Natural killer cell treated with Interleukin-12 subunit alpha and Interleukin-12 subunit beta and Interleukin-15 and Interleukin-18, amount 100 ng/mL, for 72 hours (primary cell): ENCODE measurements around the gene TMEM244. TPM values are rescaled to one million over a fixed set of nuclear protein-coding genes. Genes with fewer than 3 reads are reported as not detected.
A peak's percentile ranks its signal among the peaks of the same experiment; 100 is the strongest.
"Not testable (repeated sequence)": the region's sequence is repeated elsewhere in the genome, so short reads cannot be mapped to it uniquely, and the experiment has no call there.

Experiments used
- ATAC-seq, 2 donors: fragments of 150-1000 bp; cut with Tn5 transposase in 1 of 2; sonication (Bioruptor Pico), chemical (Tn5 transposase) in 1 of 2; 2 replicates each; pipeline ENCODE4 v1.10.0; 2021
- DNase-seq: peaks from one replicate; pipeline ENCODE4 v3.0.0; 2022; ENCODE audit warnings: low spot score
- H3K27ac Mint-ChIP-seq, 2 donors: 1 replicate in 1 of 2; 2 replicates in 1 of 2; pipeline ENCODE4 v1.8.0; 2022; ENCODE audit warnings: mixed read lengths in 2 of 2, mild to moderate bottlenecking in 1 of 2, moderate library complexity in 1 of 2
- H3K27me3 Mint-ChIP-seq, 2 donors: 1 replicate in 1 of 2; 2 replicates in 1 of 2; pipeline ENCODE4 v1.8.0; 2022; ENCODE audit warnings: mixed read lengths in 2 of 2
- H3K36me3 Mint-ChIP-seq: one replicate; pipeline ENCODE4 v1.8.0; 2022; ENCODE audit warnings: mixed read lengths
- H3K4me1 Mint-ChIP-seq, 2 donors: 1 replicate in 1 of 2; 2 replicates in 1 of 2; pipeline ENCODE4 v1.8.0; 2022; ENCODE audit warnings: low read depth in 2 of 2, mixed read lengths in 2 of 2, mild to moderate bottlenecking in 1 of 2
- H3K4me3 Mint-ChIP-seq: one replicate; pipeline ENCODE4 v1.8.0; 2022; ENCODE audit warnings: mixed read lengths
- H3K9me3 Mint-ChIP-seq: 2 replicates; pipeline ENCODE4 v1.8.0; 2022; ENCODE audit warnings: mixed read lengths
- total RNA-seq, 2 donors: library from RNA; stranded (reverse); gene quantifications; one replicate each; pipeline ENCODE4 v1.2.3, GENCODE V29; 2022

TMEM244 gene
- total RNA-seq, 2 donors from 2014 or later, result not detected

DNA sequence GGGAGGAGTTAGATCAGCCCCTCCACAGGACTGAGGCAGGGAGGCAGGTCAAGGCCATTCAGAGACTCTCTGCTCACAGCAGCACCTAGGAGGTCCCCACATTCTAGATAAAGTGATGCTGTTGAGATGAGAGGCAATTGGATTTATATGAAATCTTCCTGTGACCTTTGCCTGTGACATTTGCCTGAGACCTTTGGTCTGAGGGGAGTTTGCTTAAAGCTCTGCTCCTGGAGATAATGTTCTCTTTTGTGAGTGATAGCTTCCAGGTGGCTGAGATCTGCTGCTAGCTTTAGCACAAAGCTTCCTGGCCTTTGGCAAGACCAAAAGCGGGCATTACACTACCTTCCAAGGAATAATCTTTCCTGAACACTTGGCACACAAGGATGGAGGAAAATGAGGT, 43.3 kb downstream of the TMEM244 start:
- ATAC-seq (peak in 1 of 2 donors; percentile 40), DNase-seq (no peak)
- Mint-ChIP-seq H3K27ac (no peak overlapping the region), H3K27me3 (peaks cover 13 to 31% of the 10 kb centered on the region in 2 donors), H3K4me1 (no peaks in the 10 kb centered on the region), H3K4me3 (no peak overlapping the region), H3K36me3 (no peaks in the 10 kb centered on the region), H3K9me3 (no peaks in the 10 kb centered on the region)

GRCh38 chr6:129817332-129817731, 43.8 kb downstream of the TMEM244 start:
- Mint-ChIP-seq H3K4me3 (no peak overlapping the region), H3K27ac (no peak overlapping the region), H3K9me3 (no peaks in the 10 kb centered on the region), H3K27me3 (peaks cover 13 to 31% of the 10 kb centered on the region in 2 donors), H3K36me3 (no peaks in the 10 kb centered on the region), H3K4me1 (no peaks in the 10 kb centered on the region)
- ATAC-seq, result no peak
- DNase-seq, result no peak

GRCh38 chr6:129812145-129812777, 48.9 kb downstream of the TMEM244 start:
- Mint-ChIP-seq H3K9me3 (no peaks in the 10 kb centered on the region), H3K4me1 (no peaks in the 10 kb centered on the region), H3K36me3 (peaks cover 5% of the 10 kb centered on the region), H3K27ac (no peak overlapping the region), H3K4me3 (no peak overlapping the region), H3K27me3 (peaks cover 26 to 38% of the 10 kb centered on the region in 2 donors)
- ATAC-seq (no peak), DNase-seq (no peak)

- not testable (repeated sequence) for H3K9me3 Mint-ChIP-seq, H3K36me3 Mint-ChIP-seq, H3K4me1 Mint-ChIP-seq, DNase-seq, H3K27ac Mint-ChIP-seq, ATAC-seq, H3K4me3 Mint-ChIP-seq
- H3K27me3 Mint-ChIP-seq, result peaks cover 39% of the 10 kb centered on the region in 2 donors
These were observed 54.0 kb downstream of the TMEM244 start for GRCh38 chr6:129807141-129807540.

DNA sequence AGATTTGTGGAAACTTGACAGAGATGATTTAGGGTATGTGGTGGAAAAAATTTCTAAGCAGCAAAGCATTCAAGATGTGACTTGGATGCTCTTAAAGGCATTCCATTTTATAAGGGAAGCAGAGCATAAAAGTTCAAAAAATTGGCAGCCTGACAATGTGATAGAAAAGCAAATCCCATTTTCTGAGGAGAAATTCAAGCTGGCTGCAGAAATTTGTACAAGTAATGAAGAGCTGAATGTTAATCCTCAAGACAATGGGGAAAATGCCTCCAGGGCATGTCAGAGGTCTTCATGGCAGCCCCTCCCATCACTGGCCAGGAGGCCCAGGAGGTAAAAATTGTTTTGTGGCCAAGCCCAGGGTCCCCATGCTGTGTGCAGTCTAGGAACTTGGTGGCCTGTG, 58.2 kb downstream of the TMEM244 start:
- H3K27ac Mint-ChIP-seq, H3K4me3 Mint-ChIP-seq, DNase-seq, H3K9me3 Mint-ChIP-seq, ATAC-seq, H3K36me3 Mint-ChIP-seq, H3K4me1 Mint-ChIP-seq: not testable (repeated sequence)
- H3K27me3 Mint-ChIP-seq, result peaks cover 23 to 28% of the 10 kb centered on the region in 2 donors

- Mint-ChIP-seq H3K27me3 (peaks cover 22 to 28% of the 10 kb centered on the region in 2 donors), H3K27ac (no peak overlapping the region), H3K4me1 (no peaks in the 10 kb centered on the region), H3K9me3 (no peaks in the 10 kb centered on the region), H3K4me3 (no peak overlapping the region), H3K36me3 (no peaks in the 10 kb centered on the region)
- DNase-seq (no peak), ATAC-seq (no peak)
These were observed 59.2 kb downstream of the TMEM244 start for GRCh38 chr6:129801909-129802308.

DNA sequence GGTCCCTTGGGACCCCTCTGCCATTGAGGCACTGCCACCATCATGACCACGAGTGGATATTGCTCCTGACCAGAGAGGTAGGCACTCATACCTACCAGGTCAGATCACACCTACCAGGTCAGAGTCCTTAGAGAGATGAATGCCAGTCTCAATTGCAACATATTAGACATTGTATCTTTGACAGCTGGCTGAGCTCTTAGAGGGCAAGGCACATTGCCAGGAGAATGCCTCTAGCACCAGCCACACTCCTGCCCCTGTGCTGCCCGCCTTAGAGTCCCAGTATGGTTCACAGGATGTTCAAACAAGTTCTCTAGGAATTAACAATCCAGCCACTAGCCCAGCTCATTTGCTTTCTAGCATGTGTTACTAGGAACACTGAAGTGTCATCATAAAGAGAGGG, 65.9 kb downstream of the TMEM244 start:
- no peak overlapping the region for H3K4me3 Mint-ChIP-seq
- ATAC-seq (peak in 1 of 2 donors; percentile 36), DNase-seq (no peak)
- peaks cover 3 to 8% of the 10 kb centered on the region in 2 donors for H3K4me1 Mint-ChIP-seq
- H3K27me3 Mint-ChIP-seq, result peaks cover 10 to 21% of the 10 kb centered on the region in 2 donors
- H3K9me3 Mint-ChIP-seq, result no peaks in the 10 kb centered on the region
- no peaks in the 10 kb centered on the region for H3K36me3 Mint-ChIP-seq
- no peak overlapping the region for H3K27ac Mint-ChIP-seq

DNA sequence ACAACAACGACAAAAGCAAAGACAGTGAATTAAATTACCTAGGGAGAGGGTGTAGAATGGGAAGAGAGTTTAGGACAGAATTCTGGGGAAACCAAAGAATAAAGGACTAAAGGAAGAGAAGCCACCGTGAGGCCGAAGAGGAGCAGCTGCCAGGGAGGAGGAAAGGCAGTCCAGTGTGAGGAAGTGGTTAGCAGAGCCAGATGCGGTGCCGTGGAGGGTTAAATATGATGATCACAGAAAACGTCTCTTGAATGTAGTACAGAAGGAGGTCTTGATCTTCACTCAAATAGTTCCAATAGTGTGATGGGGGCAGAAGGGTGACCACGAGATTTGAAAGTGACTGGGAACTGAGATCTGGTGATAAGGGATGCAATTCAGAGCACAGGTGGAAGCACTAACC, 67.7 kb downstream of the TMEM244 start:
- peaks cover 3 to 8% of the 10 kb centered on the region in 2 donors for H3K4me1 Mint-ChIP-seq
- H3K27ac Mint-ChIP-seq, result no peak overlapping the region
- no peaks in the 10 kb centered on the region for H3K9me3 Mint-ChIP-seq
- H3K36me3 Mint-ChIP-seq, result no peaks in the 10 kb centered on the region
- H3K27me3 Mint-ChIP-seq, result peaks cover 10 to 28% of the 10 kb centered on the region in 2 donors
- H3K4me3 Mint-ChIP-seq, result no peak overlapping the region
- DNase-seq (no peak), ATAC-seq (no peak)

DNA sequence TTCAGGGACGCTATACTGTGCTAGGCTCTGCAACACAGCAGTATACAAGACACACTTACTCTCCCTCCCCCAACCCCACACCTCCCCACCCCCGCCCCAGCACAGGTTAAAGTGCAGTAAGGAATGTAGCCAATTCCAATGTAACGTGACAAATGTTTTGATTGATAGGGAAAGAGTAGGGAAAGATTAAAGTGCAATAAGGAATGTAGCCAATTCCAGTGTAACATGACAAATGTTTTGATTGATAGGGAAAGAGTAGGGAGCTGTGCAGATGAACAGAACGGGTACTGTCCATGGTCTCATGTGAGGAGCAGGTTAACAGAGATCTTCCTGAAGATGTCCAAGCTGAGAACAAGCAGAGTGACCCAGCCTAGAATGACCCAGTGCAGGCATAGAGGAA, 69.1 kb downstream of the TMEM244 start:
- Mint-ChIP-seq H3K27ac (no peak overlapping the region), H3K4me1 (peaks cover 3 to 8% of the 10 kb centered on the region in 2 donors), H3K36me3 (no peaks in the 10 kb centered on the region), H3K27me3 (peaks cover 10 to 24% of the 10 kb centered on the region in 2 donors), H3K9me3 (no peaks in the 10 kb centered on the region), H3K4me3 (no peak overlapping the region)
- ATAC-seq (no peak), DNase-seq (no peak)

DNA sequence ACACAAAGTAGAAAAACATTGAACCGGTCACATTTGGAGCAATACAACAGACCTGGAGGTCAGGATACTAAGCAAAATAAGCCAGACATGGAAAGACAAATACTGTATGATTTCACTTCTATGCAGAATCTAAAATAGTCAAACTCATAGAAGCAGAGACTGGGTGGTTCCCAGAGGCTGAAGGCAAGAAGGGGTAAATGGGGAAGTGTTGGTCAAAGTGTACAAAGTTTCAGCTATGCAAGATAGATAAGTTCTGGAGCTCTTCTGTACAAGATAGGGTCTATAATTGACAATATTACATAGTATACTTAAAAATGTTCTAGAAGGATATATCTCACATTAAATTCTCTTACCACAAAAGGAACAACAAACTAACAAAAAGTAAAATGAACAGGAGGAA, 70.3 kb downstream of the TMEM244 start:
- ATAC-seq (no peak), DNase-seq (no peak)
- Mint-ChIP-seq H3K27me3 (peaks cover 10 to 22% of the 10 kb centered on the region in 2 donors), H3K27ac (no peak overlapping the region), H3K4me3 (no peak overlapping the region), H3K9me3 (no peaks in the 10 kb centered on the region), H3K36me3 (no peaks in the 10 kb centered on the region), H3K4me1 (peaks cover 3 to 8% of the 10 kb centered on the region in 2 donors)

DNA sequence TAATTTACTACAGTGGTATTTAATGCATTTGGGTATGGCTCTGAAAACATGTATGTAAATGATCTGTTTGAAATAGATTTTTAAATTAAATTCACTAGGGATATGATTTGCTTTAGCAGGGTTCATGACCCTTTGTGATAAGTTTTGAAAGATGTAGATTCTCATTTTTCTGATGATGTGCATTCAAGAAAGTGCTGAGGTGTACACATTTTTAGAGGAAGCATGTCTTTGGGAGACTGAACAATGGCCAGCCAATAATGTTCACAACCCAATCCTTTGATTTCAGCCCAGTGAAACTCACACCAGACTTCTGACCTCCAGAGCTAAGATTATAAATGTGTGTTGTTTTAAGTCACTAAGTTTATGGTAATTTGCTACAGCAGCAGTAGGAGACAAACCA, 71.1 kb downstream of the TMEM244 start:
- H3K27me3 Mint-ChIP-seq, result peaks cover 11 to 24% of the 10 kb centered on the region in 2 donors
- H3K36me3 Mint-ChIP-seq, result no peaks in the 10 kb centered on the region
- no peaks in the 10 kb centered on the region for H3K9me3 Mint-ChIP-seq
- no peak for ATAC-seq
- no peak for DNase-seq
- no peak overlapping the region for H3K27ac Mint-ChIP-seq
- peaks cover 3 to 8% of the 10 kb centered on the region in 2 donors for H3K4me1 Mint-ChIP-seq
- no peak overlapping the region for H3K4me3 Mint-ChIP-seq

GRCh38 chr6:129787816-129788215, 73.3 kb downstream of the TMEM244 start:
- Mint-ChIP-seq H3K4me3 (no peak overlapping the region), H3K36me3 (no peaks in the 10 kb centered on the region), H3K27me3 (peaks cover 11 to 27% of the 10 kb centered on the region in 2 donors), H3K9me3 (no peaks in the 10 kb centered on the region), H3K4me1 (no peaks in the 10 kb centered on the region), H3K27ac (no peak overlapping the region)
- no peak for DNase-seq
- ATAC-seq, result no peak

DNA sequence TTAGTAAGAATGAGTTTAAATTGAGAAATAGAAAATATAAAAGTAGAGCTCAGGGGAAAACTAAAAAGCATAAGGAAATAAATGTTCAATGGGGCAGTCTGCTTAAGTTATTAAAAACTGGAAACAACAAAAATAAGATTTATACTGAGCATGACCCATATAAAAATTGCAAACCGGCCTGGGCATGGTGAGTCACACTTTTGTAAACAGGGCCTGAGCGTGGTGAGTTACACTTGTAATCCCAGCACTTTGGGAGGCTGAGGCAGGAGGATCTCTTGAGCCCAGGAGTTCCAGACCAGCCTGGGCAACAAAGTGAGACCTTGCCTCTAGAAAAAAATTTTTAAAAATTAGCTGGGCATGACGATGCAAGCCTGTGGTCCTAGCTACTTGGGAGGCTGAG, 74.6 kb downstream of the TMEM244 start:
- Mint-ChIP-seq H3K4me1 (no peaks in the 10 kb centered on the region), H3K27me3 (peaks cover 18 to 25% of the 10 kb centered on the region in 2 donors), H3K4me3 (no peak overlapping the region), H3K27ac (no peak overlapping the region), H3K9me3 (no peaks in the 10 kb centered on the region), H3K36me3 (no peaks in the 10 kb centered on the region)
- DNase-seq (no peak), ATAC-seq (no peak)

DNA sequence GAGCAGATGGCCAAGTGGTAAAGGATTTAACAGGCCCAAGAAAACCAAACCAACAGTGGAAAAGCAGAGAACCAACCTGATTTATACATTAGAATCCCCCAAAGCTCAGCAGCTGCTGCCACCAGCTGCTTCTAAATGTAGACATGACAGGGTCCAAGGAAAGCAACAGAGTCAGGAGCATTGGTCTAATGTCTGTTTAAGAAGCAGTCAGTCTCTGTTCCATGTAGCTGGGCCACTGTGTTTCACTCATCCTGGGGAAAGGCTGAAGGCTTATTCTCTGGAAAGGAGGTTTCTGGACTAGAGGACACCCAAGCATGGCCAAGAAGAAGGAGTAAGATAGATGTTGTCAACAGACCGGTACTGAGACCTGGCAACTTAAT, 75.4 kb downstream of the TMEM244 start:
- H3K9me3 Mint-ChIP-seq, result no peaks in the 10 kb centered on the region
- no peaks in the 10 kb centered on the region for H3K4me1 Mint-ChIP-seq
- H3K27me3 Mint-ChIP-seq, result peaks cover 18 to 25% of the 10 kb centered on the region in 2 donors
- H3K27ac Mint-ChIP-seq, result no peak overlapping the region
- no peak overlapping the region for H3K4me3 Mint-ChIP-seq
- no peak for ATAC-seq
- DNase-seq, result no peak
- no peaks in the 10 kb centered on the region for H3K36me3 Mint-ChIP-seq
